WTC11 (cell line): ENCODE results near the gene SLC35B4. TPM values are rescaled to one million over a fixed set of nuclear protein-coding genes. Genes with fewer than 3 reads are reported as not detected.

ENCODE experiments used
- ATAC-seq: fragments of 200-7000 bp; cut with Tn5 transposase; 2 replicates; pipeline ENCODE4 v1.10.0; 2021; ENCODE audit warnings: mild to moderate bottlenecking, moderate library complexity
- CTCF ChIA-PET: fragments of 300-600 bp; sonication (Branson Sonifier 250); formaldehyde crosslinking; loops from one replicate; lab custom pipeline; 2021; ENCODE audit warnings: antibody characterized with exemption; lab: Charles Lee
- POLR2A ChIA-PET: fragments of 350-600 bp; sonication (Branson Sonifier 250); formaldehyde crosslinking; loops from one replicate; lab custom pipeline; 2021; ENCODE audit warnings: antibody characterized with exemption; lab: Charles Lee
- DNase-seq: peaks from one replicate; pipeline ENCODE4 v3.0.0; 2021; ENCODE audit warnings: low spot score
- H3K27ac Mint-ChIP-seq: 2 replicates; pipeline ENCODE4 v1.8.0; 2021; ENCODE audit warnings: mixed read lengths
- H3K27me3 Mint-ChIP-seq: 2 replicates; pipeline ENCODE4 v1.8.0; 2021; ENCODE audit warnings: low read depth, mild to moderate bottlenecking, moderate library complexity, mixed read lengths
- H3K36me3 Mint-ChIP-seq: 2 replicates; pipeline ENCODE4 v1.8.0; 2021; ENCODE audit warnings: mixed read lengths
- H3K4me1 Mint-ChIP-seq: 2 replicates; pipeline ENCODE4 v1.8.0; 2022; ENCODE audit warnings: mixed read lengths
- H3K4me3 Mint-ChIP-seq: 2 replicates; pipeline ENCODE4 v1.8.0; 2021; ENCODE audit warnings: mild to moderate bottlenecking, moderate library complexity, mixed read lengths
- H3K9me3 Mint-ChIP-seq: 2 replicates; pipeline ENCODE4 v1.8.0; 2021; ENCODE audit warnings: mixed read lengths
- CREB1 ChIP-seq: sonication (generic); formaldehyde crosslinking; IDR thresholded peaks from 2 replicates; pipeline ENCODE4 v1.8.0; 2023; ENCODE audit warnings: mild to moderate bottlenecking, missing genetic modification reagents
- ELF4 ChIP-seq: sonication (generic); formaldehyde crosslinking; IDR thresholded peaks from 2 replicates; pipeline ENCODE4 v1.8.1; 2022; ENCODE audit warnings: low read depth, mild to moderate bottlenecking, moderate library complexity, missing genetic modification reagents
- FOXJ3 ChIP-seq: sonication (generic); formaldehyde crosslinking; IDR thresholded peaks from 2 replicates; pipeline ENCODE4 v1.9.0; 2021; ENCODE audit warnings: missing genetic modification reagents, mild to moderate bottlenecking, borderline replicate concordance
- FOXK1 ChIP-seq: sonication (generic); formaldehyde crosslinking; IDR thresholded peaks from 2 replicates; pipeline ENCODE4 v1.8.0; 2022; ENCODE audit warnings: mild to moderate bottlenecking, moderate library complexity, missing genetic modification reagents
- GRHL2 ChIP-seq: fragments of 250-450 bp; sonication (Bioruptor Pico); IDR thresholded peaks from 2 replicates; pipeline ENCODE4 v1.8.0; 2022; ENCODE audit warnings: mild to moderate bottlenecking, moderate library complexity; ENCODE audit not compliant: insufficient replicate concordance, severe bottlenecking
- HMGA2 ChIP-seq: fragments of 250-450 bp; sonication (Bioruptor Pico); IDR thresholded peaks from 2 replicates; pipeline ENCODE4 v1.4.0; 2021; ENCODE audit warnings: mild to moderate bottlenecking, moderate library complexity
- MLX ChIP-seq: sonication (generic); formaldehyde crosslinking; IDR thresholded peaks from 2 replicates; pipeline ENCODE4 v1.8.1; 2023; ENCODE audit warnings: mild to moderate bottlenecking, missing genetic modification reagents, moderate library complexity
- MYBL2 ChIP-seq: sonication (generic); formaldehyde crosslinking; IDR thresholded peaks from 2 replicates; pipeline ENCODE4 v1.8.1; 2023; ENCODE audit warnings: mild to moderate bottlenecking, moderate library complexity, missing genetic modification reagents
- NFATC4 ChIP-seq: fragments of 250-450 bp; sonication (Bioruptor Pico); IDR thresholded peaks from 2 replicates; pipeline ENCODE4 v1.9.0; 2021; ENCODE audit warnings: mild to moderate bottlenecking
- TP53 ChIP-seq: sonication (generic); formaldehyde crosslinking; IDR thresholded peaks from 2 replicates; pipeline ENCODE4 v1.8.1; 2023; ENCODE audit warnings: mild to moderate bottlenecking, missing genetic modification reagents
- ZBTB43 ChIP-seq: sonication (generic); formaldehyde crosslinking; IDR thresholded peaks from 2 replicates; pipeline ENCODE4 v1.8.1; 2023; ENCODE audit warnings: mild to moderate bottlenecking, missing genetic modification reagents
- ZNF219 ChIP-seq: sonication (generic); formaldehyde crosslinking; IDR thresholded peaks from 2 replicates; pipeline ENCODE4 v1.8.0; 2023; ENCODE audit warnings: missing genetic modification reagents, mild to moderate bottlenecking, borderline replicate concordance
- ZNF263 ChIP-seq: sonication (generic); formaldehyde crosslinking; IDR thresholded peaks from 2 replicates; pipeline ENCODE4 v1.8.1; 2022; ENCODE audit warnings: low read depth, mild to moderate bottlenecking, moderate library complexity, missing genetic modification reagents
- ZNF281 ChIP-seq: sonication (generic); formaldehyde crosslinking; IDR thresholded peaks from 2 replicates; pipeline ENCODE4 v1.8.0; 2023; ENCODE audit warnings: mild to moderate bottlenecking, missing genetic modification reagents
- ZNF416 ChIP-seq: fragments of 250-450 bp; sonication (Bioruptor Pico); IDR thresholded peaks from 2 replicates; pipeline ENCODE4 v1.9.0; 2021; ENCODE audit warnings: mild to moderate bottlenecking, inconsistent platforms
- total RNA-seq: library from RNA; stranded (reverse); gene quantifications from 3 replicates; pipeline ENCODE4 v1.2.3, GENCODE V29; 2021
- TF ChIP-seq, protein P1 (sequence below): sonication (generic); formaldehyde crosslinking; IDR thresholded peaks from 2 replicates; pipeline ENCODE4 v1.8.0; 2022; ENCODE audit warnings: missing genetic modification reagents
- TF ChIP-seq, protein P2 (sequence below): fragments of 250-450 bp; sonication (Bioruptor Pico); IDR thresholded peaks from 2 replicates; pipeline ENCODE4 v1.9.0; 2021; ENCODE audit warnings: moderate library complexity, mild to moderate bottlenecking, inconsistent platforms, borderline replicate concordance
- TF ChIP-seq, protein P3 (sequence below): sonication (generic); formaldehyde crosslinking; IDR thresholded peaks from 2 replicates; pipeline ENCODE4 v1.8.1; 2023; ENCODE audit warnings: mild to moderate bottlenecking, missing genetic modification reagents, moderate library complexity
- TF ChIP-seq, protein P4 (sequence below): sonication (generic); formaldehyde crosslinking; IDR thresholded peaks from 2 replicates; pipeline ENCODE4 v1.8.1; 2023; ENCODE audit warnings: mild to moderate bottlenecking, missing genetic modification reagents, borderline replicate concordance
- TF ChIP-seq, protein P5 (sequence below): sonication (generic); formaldehyde crosslinking; IDR thresholded peaks from 2 replicates; pipeline ENCODE4 v1.8.1; 2022; ENCODE audit warnings: mild to moderate bottlenecking, missing genetic modification reagents, moderate library complexity, borderline replicate concordance

The SLC35B4 gene
- total RNA-seq, 1 experiment from 2014 or later = 32.6 TPM

DNA sequence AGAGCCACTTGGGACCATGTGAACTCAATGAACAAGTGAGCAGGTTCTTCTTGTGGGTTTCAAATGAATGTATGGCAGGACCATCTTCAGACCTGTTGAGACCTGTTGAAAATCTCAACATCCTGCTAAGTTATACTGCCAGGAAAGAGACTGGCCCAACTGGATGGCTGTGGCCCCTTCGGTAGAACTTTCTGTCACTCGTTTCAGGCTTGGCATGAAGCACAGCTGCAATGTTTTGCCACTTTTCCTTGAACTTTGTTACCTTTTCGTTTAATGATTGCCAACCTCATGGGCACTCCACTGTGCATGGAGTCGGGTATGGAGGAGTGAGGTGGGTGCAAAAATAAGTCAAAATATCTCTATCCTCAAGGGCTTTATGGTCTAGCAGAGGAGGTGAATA lies 36.7 kb upstream of the SLC35B4 start:
- Mint-ChIP-seq H3K27ac (no peak overlapping the region), H3K4me3 (no peak overlapping the region), H3K4me1 (peaks cover 12% of the 10 kb centered on the region), H3K27me3 (peaks cover 11% of the 10 kb centered on the region), H3K36me3 (no peaks in the 10 kb centered on the region), H3K9me3 (peaks cover 13% of the 10 kb centered on the region)
- ATAC-seq (no peak), DNase-seq (no peak)
- TF ChIP-seq ZNF416 (CRISPR knock-in tag) (no peak), HMGA2 (no peak), MYBL2 (CRISPR knock-in tag) (no peak), TP53 (CRISPR knock-in tag) (no peak), CREB1 (CRISPR knock-in tag) (no peak), MLX (CRISPR knock-in tag) (no peak), ELF4 (CRISPR knock-in tag) (no peak), ZNF263 (CRISPR knock-in tag) (no peak), GRHL2 (CRISPR knock-in tag) (no peak), FOXK1 (CRISPR knock-in tag) (no peak), ZNF219 (CRISPR knock-in tag) (no peak), ZNF281 (CRISPR knock-in tag) (no peak)
- TF ChIP-seq, protein P1, sequence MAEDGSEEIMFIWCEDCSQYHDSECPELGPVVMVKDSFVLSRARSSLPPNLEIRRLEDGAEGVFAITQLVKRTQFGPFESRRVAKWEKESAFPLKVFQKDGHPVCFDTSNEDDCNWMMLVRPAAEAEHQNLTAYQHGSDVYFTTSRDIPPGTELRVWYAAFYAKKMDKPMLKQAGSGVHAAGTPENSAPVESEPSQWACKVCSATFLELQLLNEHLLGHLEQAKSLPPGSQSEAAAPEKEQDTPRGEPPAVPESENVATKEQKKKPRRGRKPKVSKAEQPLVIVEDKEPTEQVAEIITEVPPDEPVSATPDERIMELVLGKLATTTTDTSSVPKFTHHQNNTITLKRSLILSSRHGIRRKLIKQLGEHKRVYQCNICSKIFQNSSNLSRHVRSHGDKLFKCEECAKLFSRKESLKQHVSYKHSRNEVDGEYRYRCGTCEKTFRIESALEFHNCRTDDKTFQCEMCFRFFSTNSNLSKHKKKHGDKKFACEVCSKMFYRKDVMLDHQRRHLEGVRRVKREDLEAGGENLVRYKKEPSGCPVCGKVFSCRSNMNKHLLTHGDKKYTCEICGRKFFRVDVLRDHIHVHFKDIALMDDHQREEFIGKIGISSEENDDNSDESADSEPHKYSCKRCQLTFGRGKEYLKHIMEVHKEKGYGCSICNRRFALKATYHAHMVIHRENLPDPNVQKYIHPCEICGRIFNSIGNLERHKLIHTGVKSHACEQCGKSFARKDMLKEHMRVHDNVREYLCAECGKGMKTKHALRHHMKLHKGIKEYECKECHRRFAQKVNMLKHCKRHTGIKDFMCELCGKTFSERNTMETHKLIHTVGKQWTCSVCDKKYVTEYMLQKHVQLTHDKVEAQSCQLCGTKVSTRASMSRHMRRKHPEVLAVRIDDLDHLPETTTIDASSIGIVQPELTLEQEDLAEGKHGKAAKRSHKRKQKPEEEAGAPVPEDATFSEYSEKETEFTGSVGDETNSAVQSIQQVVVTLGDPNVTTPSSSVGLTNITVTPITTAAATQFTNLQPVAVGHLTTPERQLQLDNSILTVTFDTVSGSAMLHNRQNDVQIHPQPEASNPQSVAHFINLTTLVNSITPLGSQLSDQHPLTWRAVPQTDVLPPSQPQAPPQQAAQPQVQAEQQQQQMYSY (CRISPR knock-in tag) = no peak
- TF ChIP-seq, protein P2, sequence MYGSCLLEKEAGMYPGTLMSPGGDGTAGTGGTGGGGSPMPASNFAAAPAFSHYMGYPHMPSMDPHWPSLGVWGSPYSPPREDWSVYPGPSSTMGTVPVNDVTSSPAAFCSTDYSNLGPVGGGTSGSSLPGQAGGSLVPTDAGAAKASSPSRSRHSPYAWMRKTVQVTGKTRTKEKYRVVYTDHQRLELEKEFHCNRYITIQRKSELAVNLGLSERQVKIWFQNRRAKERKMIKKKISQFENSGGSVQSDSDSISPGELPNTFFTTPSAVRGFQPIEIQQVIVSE (CRISPR knock-in tag) = no peak
- POLR2A ChIA-PET = interaction anchor here (0.7 kb wide), 1 partner anchor 37 kb away, joined by 10 read pairs; no protein-coding TSS in a partner anchor
- CTCF ChIA-PET = no interaction called here

- Mint-ChIP-seq H3K4me3 (no peak overlapping the region), H3K4me1 (peaks cover 16% of the 10 kb centered on the region), H3K36me3 (no peaks in the 10 kb centered on the region), H3K9me3 (peaks cover 5% of the 10 kb centered on the region; the same call in 1 of the 2 replicates), H3K27me3 (no peaks in the 10 kb centered on the region), H3K27ac (no peak overlapping the region)
- ChIA-PET CTCF (no interaction called here), POLR2A (no interaction called here)
- ATAC-seq (no peak), DNase-seq (peak; percentile 16)
- no peak for TF ChIP-seq GRHL2 (CRISPR knock-in tag)
- no peak for TF ChIP-seq ZBTB43 (CRISPR knock-in tag)
- TF ChIP-seq, protein P3, sequence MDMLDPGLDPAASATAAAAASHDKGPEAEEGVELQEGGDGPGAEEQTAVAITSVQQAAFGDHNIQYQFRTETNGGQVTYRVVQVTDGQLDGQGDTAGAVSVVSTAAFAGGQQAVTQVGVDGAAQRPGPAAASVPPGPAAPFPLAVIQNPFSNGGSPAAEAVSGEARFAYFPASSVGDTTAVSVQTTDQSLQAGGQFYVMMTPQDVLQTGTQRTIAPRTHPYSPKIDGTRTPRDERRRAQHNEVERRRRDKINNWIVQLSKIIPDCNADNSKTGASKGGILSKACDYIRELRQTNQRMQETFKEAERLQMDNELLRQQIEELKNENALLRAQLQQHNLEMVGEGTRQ (CRISPR knock-in tag) = peak; percentile 77
- TF ChIP-seq, protein P4, sequence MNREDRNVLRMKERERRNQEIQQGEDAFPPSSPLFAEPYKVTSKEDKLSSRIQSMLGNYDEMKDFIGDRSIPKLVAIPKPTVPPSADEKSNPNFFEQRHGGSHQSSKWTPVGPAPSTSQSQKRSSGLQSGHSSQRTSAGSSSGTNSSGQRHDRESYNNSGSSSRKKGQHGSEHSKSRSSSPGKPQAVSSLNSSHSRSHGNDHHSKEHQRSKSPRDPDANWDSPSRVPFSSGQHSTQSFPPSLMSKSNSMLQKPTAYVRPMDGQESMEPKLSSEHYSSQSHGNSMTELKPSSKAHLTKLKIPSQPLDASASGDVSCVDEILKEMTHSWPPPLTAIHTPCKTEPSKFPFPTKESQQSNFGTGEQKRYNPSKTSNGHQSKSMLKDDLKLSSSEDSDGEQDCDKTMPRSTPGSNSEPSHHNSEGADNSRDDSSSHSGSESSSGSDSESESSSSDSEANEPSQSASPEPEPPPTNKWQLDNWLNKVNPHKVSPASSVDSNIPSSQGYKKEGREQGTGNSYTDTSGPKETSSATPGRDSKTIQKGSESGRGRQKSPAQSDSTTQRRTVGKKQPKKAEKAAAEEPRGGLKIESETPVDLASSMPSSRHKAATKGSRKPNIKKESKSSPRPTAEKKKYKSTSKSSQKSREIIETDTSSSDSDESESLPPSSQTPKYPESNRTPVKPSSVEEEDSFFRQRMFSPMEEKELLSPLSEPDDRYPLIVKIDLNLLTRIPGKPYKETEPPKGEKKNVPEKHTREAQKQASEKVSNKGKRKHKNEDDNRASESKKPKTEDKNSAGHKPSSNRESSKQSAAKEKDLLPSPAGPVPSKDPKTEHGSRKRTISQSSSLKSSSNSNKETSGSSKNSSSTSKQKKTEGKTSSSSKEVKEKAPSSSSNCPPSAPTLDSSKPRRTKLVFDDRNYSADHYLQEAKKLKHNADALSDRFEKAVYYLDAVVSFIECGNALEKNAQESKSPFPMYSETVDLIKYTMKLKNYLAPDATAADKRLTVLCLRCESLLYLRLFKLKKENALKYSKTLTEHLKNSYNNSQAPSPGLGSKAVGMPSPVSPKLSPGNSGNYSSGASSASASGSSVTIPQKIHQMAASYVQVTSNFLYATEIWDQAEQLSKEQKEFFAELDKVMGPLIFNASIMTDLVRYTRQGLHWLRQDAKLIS (CRISPR knock-in tag) = no peak
- TF ChIP-seq FOXJ3 (CRISPR knock-in tag) = no peak
- no peak for TF ChIP-seq NFATC4
- TF ChIP-seq, protein P5, sequence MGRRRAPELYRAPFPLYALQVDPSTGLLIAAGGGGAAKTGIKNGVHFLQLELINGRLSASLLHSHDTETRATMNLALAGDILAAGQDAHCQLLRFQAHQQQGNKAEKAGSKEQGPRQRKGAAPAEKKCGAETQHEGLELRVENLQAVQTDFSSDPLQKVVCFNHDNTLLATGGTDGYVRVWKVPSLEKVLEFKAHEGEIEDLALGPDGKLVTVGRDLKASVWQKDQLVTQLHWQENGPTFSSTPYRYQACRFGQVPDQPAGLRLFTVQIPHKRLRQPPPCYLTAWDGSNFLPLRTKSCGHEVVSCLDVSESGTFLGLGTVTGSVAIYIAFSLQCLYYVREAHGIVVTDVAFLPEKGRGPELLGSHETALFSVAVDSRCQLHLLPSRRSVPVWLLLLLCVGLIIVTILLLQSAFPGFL = no peak
Observed at GRCh38 chr7:134351424-134351823, 34.7 kb upstream of the SLC35B4 start.
